Neutrophil (primary cell): ENCODE data around the gene TSPAN4.

Experiments
- H3K27ac ChIP-seq: fragments of 200-600 bp; sonication (generic); 2 replicates; pipeline ENCODE4 v1.5.1; 2016; ENCODE audit warnings: mild to moderate bottlenecking, moderate library complexity
- H3K27me3 ChIP-seq: fragments of 200-600 bp; sonication (generic); 2 replicates; pipeline ENCODE4 v1.6.0; 2016; ENCODE audit warnings: mild to moderate bottlenecking
- H3K36me3 ChIP-seq: fragments of 200-600 bp; sonication (generic); 2 replicates; pipeline ENCODE4 v1.5.1; 2017
- H3K4me1 ChIP-seq, 2 experiments: fragments of 200-600 bp in 1 of 2; sonication (generic) in 1 of 2; 1 replicate in 1 of 2; 2 replicates in 1 of 2; pipeline versions ENCODE4 v1.5.1 to v1.6.1; 2013 to 2016; ENCODE audit warnings: low read depth in 1 of 2, low read length in 1 of 2, mild to moderate bottlenecking in 1 of 2, moderate library complexity in 1 of 2; ENCODE audit not compliant: control insufficient read depth in 1 of 2, insufficient read depth in 1 of 2
- H3K4me3 ChIP-seq, 2 experiments: fragments of 200-600 bp in 1 of 2; sonication (generic) in 1 of 2; 1 replicate in 1 of 2; 2 replicates in 1 of 2; pipeline ENCODE4 v1.5.1; 2013 to 2016; ENCODE audit warnings: low read depth in 1 of 2, low read length in 1 of 2, mild to moderate bottlenecking in 1 of 2, moderate library complexity in 1 of 2
- H3K9me3 ChIP-seq: fragments of 200-600 bp; sonication (generic); 2 replicates; pipeline ENCODE4 v1.5.1; 2016
- TF ChIP-seq, protein P1 (sequence below): fragments of 200-600 bp; sonication (generic); IDR thresholded peaks from 2 replicates; pipeline ENCODE4 v1.5.1; 2016; ENCODE audit warnings: antibody characterized with exemption

The TSPAN4 gene

DNA sequence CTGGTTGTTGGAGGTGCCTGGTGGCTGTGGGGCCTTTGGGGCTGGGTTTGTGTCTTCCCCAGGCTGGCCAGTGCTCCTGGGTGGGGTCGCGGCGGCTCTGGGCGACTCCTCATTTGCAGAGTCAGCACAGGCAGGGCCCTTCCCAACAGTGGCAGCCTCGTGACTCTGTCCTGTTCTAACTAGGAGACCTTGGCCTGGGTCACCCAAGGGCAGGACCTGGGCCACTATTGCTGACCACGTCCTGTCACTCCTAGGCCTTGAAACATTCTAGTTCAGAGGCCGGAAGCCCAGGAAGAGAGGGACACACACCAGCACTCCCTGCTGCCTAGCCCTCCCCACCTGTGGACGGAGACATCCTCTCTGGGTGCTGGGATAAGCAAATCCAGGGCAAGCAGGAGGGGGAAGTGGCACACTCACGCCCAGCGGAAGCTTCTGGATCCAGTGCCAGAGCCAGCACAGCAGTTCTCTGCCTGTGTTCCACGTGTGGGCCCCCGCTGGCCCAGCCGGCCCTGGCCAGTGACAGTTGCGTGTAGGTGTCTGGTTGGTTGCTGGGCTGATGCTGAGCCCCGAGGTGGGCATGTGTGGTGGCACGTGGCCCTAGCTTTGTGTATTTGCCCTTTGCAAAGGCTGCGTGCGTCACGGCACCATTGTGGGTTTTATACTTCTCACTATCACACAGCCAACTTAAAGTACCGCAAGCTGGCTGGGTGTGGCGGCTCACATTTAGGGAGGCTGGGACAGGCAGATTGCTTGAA lies 72.3 kb downstream of the TSPAN4 start:
- Histone ChIP-seq H3K27ac (no peak overlapping the region), H3K4me1 (peaks cover 11 to 15% of the 10 kb centered on the region in 2 experiments), H3K27me3 (no peaks in the 10 kb centered on the region), H3K9me3 (no peaks in the 10 kb centered on the region), H3K36me3 (no peaks in the 10 kb centered on the region), H3K4me3 (no peak overlapping the region)
- TF ChIP-seq, protein P1, sequence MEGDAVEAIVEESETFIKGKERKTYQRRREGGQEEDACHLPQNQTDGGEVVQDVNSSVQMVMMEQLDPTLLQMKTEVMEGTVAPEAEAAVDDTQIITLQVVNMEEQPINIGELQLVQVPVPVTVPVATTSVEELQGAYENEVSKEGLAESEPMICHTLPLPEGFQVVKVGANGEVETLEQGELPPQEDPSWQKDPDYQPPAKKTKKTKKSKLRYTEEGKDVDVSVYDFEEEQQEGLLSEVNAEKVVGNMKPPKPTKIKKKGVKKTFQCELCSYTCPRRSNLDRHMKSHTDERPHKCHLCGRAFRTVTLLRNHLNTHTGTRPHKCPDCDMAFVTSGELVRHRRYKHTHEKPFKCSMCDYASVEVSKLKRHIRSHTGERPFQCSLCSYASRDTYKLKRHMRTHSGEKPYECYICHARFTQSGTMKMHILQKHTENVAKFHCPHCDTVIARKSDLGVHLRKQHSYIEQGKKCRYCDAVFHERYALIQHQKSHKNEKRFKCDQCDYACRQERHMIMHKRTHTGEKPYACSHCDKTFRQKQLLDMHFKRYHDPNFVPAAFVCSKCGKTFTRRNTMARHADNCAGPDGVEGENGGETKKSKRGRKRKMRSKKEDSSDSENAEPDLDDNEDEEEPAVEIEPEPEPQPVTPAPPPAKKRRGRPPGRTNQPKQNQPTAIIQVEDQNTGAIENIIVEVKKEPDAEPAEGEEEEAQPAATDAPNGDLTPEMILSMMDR = no peak
